Ishikawa (cell line): ENCODE data around the gene ITFG1.

Experiments used
- EP300 ChIP-seq: IDR thresholded peaks from 2 replicates; pipeline ENCODE4 v1.6.1; 2012; ENCODE audit warnings: borderline replicate concordance
- FOXM1 ChIP-seq: IDR thresholded peaks from 2 replicates; pipeline ENCODE4 v1.6.1; 2012; ENCODE audit warnings: low read depth, borderline replicate concordance
- NFIC ChIP-seq: IDR thresholded peaks from 2 replicates; pipeline ENCODE4 v1.6.1; 2012
- YY1 ChIP-seq: IDR thresholded peaks from 2 replicates; pipeline ENCODE4 v1.6.1; 2012; ENCODE audit warnings: low read depth
- TF ChIP-seq, protein P1 (sequence below): IDR thresholded peaks from 2 replicates; pipeline ENCODE4 v1.6.1; 2012
- TF ChIP-seq, protein P2 (sequence below): IDR thresholded peaks from 2 replicates; pipeline ENCODE4 v1.6.1; 2012; ENCODE audit warnings: low read depth, mild to moderate bottlenecking

DNA sequence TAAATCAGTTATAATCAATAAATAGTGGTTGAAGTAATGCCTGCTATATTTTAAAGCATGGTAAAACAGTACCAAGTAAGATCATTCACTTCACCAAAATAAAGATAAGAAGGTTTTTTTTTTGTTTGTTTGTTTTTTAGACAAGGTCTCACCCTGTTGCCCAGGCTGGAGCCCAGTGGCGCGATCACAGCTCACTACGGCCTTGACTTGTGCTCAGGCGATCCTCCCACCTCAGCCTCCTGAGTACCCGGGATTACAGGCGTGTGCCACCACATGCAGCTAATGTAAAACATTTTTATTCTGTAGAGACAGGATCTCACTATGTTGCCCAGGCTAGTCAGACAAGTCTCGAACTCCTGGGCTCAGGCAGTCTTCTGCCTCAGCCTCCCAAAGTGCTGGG, 232.6 kb downstream of the ITFG1 start:
- no peak for TF ChIP-seq FOXM1
- TF ChIP-seq NFIC = no peak
- TF ChIP-seq, protein P1, sequence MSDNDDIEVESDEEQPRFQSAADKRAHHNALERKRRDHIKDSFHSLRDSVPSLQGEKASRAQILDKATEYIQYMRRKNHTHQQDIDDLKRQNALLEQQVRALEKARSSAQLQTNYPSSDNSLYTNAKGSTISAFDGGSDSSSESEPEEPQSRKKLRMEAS = no peak
- no peak for TF ChIP-seq EP300
- TF ChIP-seq, protein P2, sequence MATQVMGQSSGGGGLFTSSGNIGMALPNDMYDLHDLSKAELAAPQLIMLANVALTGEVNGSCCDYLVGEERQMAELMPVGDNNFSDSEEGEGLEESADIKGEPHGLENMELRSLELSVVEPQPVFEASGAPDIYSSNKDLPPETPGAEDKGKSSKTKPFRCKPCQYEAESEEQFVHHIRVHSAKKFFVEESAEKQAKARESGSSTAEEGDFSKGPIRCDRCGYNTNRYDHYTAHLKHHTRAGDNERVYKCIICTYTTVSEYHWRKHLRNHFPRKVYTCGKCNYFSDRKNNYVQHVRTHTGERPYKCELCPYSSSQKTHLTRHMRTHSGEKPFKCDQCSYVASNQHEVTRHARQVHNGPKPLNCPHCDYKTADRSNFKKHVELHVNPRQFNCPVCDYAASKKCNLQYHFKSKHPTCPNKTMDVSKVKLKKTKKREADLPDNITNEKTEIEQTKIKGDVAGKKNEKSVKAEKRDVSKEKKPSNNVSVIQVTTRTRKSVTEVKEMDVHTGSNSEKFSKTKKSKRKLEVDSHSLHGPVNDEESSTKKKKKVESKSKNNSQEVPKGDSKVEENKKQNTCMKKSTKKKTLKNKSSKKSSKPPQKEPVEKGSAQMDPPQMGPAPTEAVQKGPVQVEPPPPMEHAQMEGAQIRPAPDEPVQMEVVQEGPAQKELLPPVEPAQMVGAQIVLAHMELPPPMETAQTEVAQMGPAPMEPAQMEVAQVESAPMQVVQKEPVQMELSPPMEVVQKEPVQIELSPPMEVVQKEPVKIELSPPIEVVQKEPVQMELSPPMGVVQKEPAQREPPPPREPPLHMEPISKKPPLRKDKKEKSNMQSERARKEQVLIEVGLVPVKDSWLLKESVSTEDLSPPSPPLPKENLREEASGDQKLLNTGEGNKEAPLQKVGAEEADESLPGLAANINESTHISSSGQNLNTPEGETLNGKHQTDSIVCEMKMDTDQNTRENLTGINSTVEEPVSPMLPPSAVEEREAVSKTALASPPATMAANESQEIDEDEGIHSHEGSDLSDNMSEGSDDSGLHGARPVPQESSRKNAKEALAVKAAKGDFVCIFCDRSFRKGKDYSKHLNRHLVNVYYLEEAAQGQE = no peak
- TF ChIP-seq YY1 = no peak
